Measurements from ENCODE around the gene UNC5B.
"Not testable (repeated sequence)": the region's sequence is repeated elsewhere in the genome, so short reads cannot be mapped to it uniquely, and the experiment has no call there.

UNC5B gene

GRCh38 chr10:71266918-71267442, 54.6 kb downstream of the UNC5B start:
- no peak for DNase-seq (ENCODE audit: low read depth in 2 of 2)

- no peak for DNase-seq (ENCODE audit: low read depth in 2 of 2)
Observed at GRCh38 chr10:71267508-71268240, 55.3 kb downstream of the UNC5B start.

- no peak for DNase-seq (ENCODE audit: low read depth in 2 of 2)
Observed at GRCh38 chr10:71268247-71268691, 55.9 kb downstream of the UNC5B start.

- DNase-seq (ENCODE audit: low read depth in 2 of 2): no peak
Observed at GRCh38 chr10:71268758-71269157, 56.4 kb downstream of the UNC5B start.

GRCh38 chr10:71269301-71270288, 57.2 kb downstream of the UNC5B start:
- DNase-seq (ENCODE audit: low read depth in 2 of 2): no peak

- no peak for DNase-seq (ENCODE audit: low read depth in 2 of 2)
Observed at GRCh38 chr10:71270301-71271220, 58.2 kb downstream of the UNC5B start.

GRCh38 chr10:71271662-71272055, 59.3 kb downstream of the UNC5B start:
- no peak for DNase-seq (ENCODE audit: low read depth in 2 of 2)

GRCh38 chr10:71272056-71272771, 59.8 kb downstream of the UNC5B start:
- no peak for DNase-seq (ENCODE audit: low read depth in 2 of 2)

GRCh38 chr10:71272974-71273373, 60.6 kb downstream of the UNC5B start:
- not testable (repeated sequence) for DNase-seq (ENCODE audit: low read depth in 2 of 2)

- no peak for DNase-seq (ENCODE audit: low read depth in 2 of 2)
Observed at GRCh38 chr10:71273506-71273905, 61.1 kb downstream of the UNC5B start.

GRCh38 chr10:71274901-71275796, 62.8 kb downstream of the UNC5B start:
- DNase-seq (ENCODE audit: low read depth in 2 of 2): no peak

- no peak for DNase-seq (ENCODE audit: low read depth in 2 of 2)
Observed at GRCh38 chr10:71276873-71277272, 64.5 kb downstream of the UNC5B start.

GRCh38 chr10:71277914-71278665, 65.7 kb downstream of the UNC5B start:
- no peak for DNase-seq (ENCODE audit: low read depth in 2 of 2)

GRCh38 chr10:71278691-71279588, 66.6 kb downstream of the UNC5B start:
- no peak for DNase-seq (ENCODE audit: low read depth in 2 of 2)

- no peak for DNase-seq (ENCODE audit: low read depth in 2 of 2)
Observed at GRCh38 chr10:71279590-71280170, 67.3 kb downstream of the UNC5B start.

GRCh38 chr10:71280216-71280615, 67.8 kb downstream of the UNC5B start:
- no peak for DNase-seq (ENCODE audit: low read depth in 2 of 2)

GRCh38 chr10:71280825-71281224, 68.5 kb downstream of the UNC5B start:
- DNase-seq (ENCODE audit: low read depth in 2 of 2): no peak

All from stimulated activated CD4-positive, alpha-beta T cell treated with anti-CD3 and anti-CD28 coated beads, Interleukin-1b, Interleukin-23, amount 100 ng/mL, for 4 hours (primary cell).